GM23338 (cell line): ENCODE results near the gene PCLO. TPM values are rescaled to one million over a fixed set of nuclear protein-coding genes. Genes with fewer than 3 reads are reported as not detected.

ENCODE experiments used
- ATAC-seq: fragments of 200-7000 bp; cut with Tn5 transposase; 3 replicates; pipeline ENCODE4 v1.9.1; 2020
- DNase-seq: peaks from one replicate; pipeline ENCODE4 v3.0.0-alpha.2; 2015; ENCODE audit warnings: low spot score
- H2AFZ ChIP-seq: fragments of 200-600 bp; sonication (generic); 2 replicates; pipeline ENCODE4 v1.8.0; 2016; ENCODE audit warnings: antibody characterized with exemption, mild to moderate bottlenecking, moderate library complexity
- H3F3A ChIP-seq: fragments of 200-600 bp; sonication (generic); replicated peaks from 2 replicates; pipeline ENCODE4 v1.8.0; 2017; ENCODE audit warnings: antibody characterized with exemption, mixed run types, low read depth
- H3K27ac ChIP-seq: fragments of 200-600 bp; sonication (generic); 2 replicates; pipeline ENCODE4 v1.6.1; 2016; ENCODE audit warnings: low read depth
- H3K27me3 ChIP-seq: fragments of 200-600 bp; sonication (generic); 2 replicates; pipeline ENCODE4 v1.8.0; 2016; ENCODE audit warnings: mild to moderate bottlenecking, mixed run types, moderate library complexity; ENCODE audit not compliant: insufficient read depth
- H3K36me3 ChIP-seq: fragments of 200-600 bp; sonication (generic); 2 replicates; pipeline ENCODE4 v1.8.0; 2016; ENCODE audit warnings: mild to moderate bottlenecking; ENCODE audit not compliant: insufficient read depth
- H3K4me1 ChIP-seq: fragments of 200-600 bp; sonication (generic); 2 replicates; pipeline ENCODE4 v1.8.0; 2016; ENCODE audit warnings: mild to moderate bottlenecking, moderate library complexity; ENCODE audit not compliant: insufficient read depth
- H3K4me2 ChIP-seq: fragments of 200-600 bp; sonication (generic); 2 replicates; pipeline ENCODE4 v1.7.1; 2017; ENCODE audit warnings: mixed run types
- H3K4me3 ChIP-seq: fragments of 200-600 bp; sonication (generic); 2 replicates; pipeline ENCODE4 v1.6.1; 2016; ENCODE audit warnings: mixed run types
- H3K79me2 ChIP-seq: fragments of 200-600 bp; sonication (generic); replicated peaks from 2 replicates; pipeline ENCODE4 v1.8.0; 2017; ENCODE audit warnings: mild to moderate bottlenecking; ENCODE audit not compliant: insufficient read depth
- H3K9me2 ChIP-seq: fragments of 200-600 bp; sonication (generic); 2 replicates; pipeline ENCODE4 v1.8.0; 2017; ENCODE audit not compliant: insufficient read depth
- H4K20me1 ChIP-seq: fragments of 200-600 bp; sonication (generic); replicated peaks from 2 replicates; pipeline ENCODE4 v1.8.0; 2017; ENCODE audit warnings: mild to moderate bottlenecking; ENCODE audit not compliant: insufficient read depth
- H3K27ac Mint-ChIP-seq: 2 replicates; pipeline ENCODE4 v1.8.0; 2020; ENCODE audit warnings: inconsistent platforms, mild to moderate bottlenecking, moderate library complexity, mixed read lengths
- H3K27me3 Mint-ChIP-seq: 3 replicates; pipeline ENCODE4 v1.8.0; 2022; ENCODE audit warnings: low read depth, mild to moderate bottlenecking, moderate library complexity, mixed read lengths, inconsistent platforms; ENCODE audit not compliant: insufficient read depth, poor library complexity
- H3K36me3 Mint-ChIP-seq: 3 replicates; pipeline ENCODE4 v1.8.0; 2021; ENCODE audit warnings: low read depth, mild to moderate bottlenecking, inconsistent platforms, moderate library complexity, mixed read lengths
- H3K4me1 Mint-ChIP-seq: 3 replicates; pipeline ENCODE4 v1.8.0; 2020; ENCODE audit warnings: mild to moderate bottlenecking, inconsistent platforms, mixed read lengths
- H3K4me3 Mint-ChIP-seq: 3 replicates; pipeline ENCODE4 v1.8.0; 2021; ENCODE audit warnings: moderate library complexity, mild to moderate bottlenecking, inconsistent platforms, mixed read lengths
- H3K9me3 Mint-ChIP-seq: 3 replicates; pipeline ENCODE4 v1.8.0; 2020; ENCODE audit warnings: moderate library complexity, mild to moderate bottlenecking, inconsistent platforms, mixed read lengths
- JUNB ChIP-seq: IDR thresholded peaks from one replicate; pipeline ENCODE4 v1.6.1; 2016; ENCODE audit warnings: antibody characterized with exemption; ENCODE audit not compliant: unreplicated experiment
- POLR2AphosphoS5 ChIP-seq: IDR thresholded peaks from 2 replicates; pipeline ENCODE4 v1.6.1; 2016; ENCODE audit warnings: antibody characterized with exemption, low read depth
- ZNF114 ChIP-seq: fragments of 250-450 bp; sonication (Bioruptor Pico); IDR thresholded peaks from 2 replicates; pipeline ENCODE4 v1.5.0; 2020; ENCODE audit warnings: mild to moderate bottlenecking, moderate library complexity
- ZNF462 ChIP-seq: fragments of 250-450 bp; sonication (Bioruptor Pico); IDR thresholded peaks from 2 replicates; pipeline ENCODE4 v1.5.0; 2020; ENCODE audit warnings: mild to moderate bottlenecking, moderate library complexity
- polyA plus RNA-seq: library from polyadenylated mRNA; unstranded; fragments of >200 nt; fragmentation: Nextera tagmentation; extraction: Ambion mirVana; gene quantifications from 2 replicates; pipeline ENCODE4 v1.2.1, GENCODE V29; 2016
- total RNA-seq: library from RNA; depleted of rRNA; stranded (reverse); fragments of >200 nt; shearing (Covaris generic); gene quantifications from 2 replicates; pipeline ENCODE4 v1.2.3, GENCODE V29; 2014
- TF ChIP-seq, protein P1 (sequence below): IDR thresholded peaks from one replicate; pipeline ENCODE4 v1.6.1; 2018; ENCODE audit warnings: antibody characterized with exemption; ENCODE audit not compliant: unreplicated experiment
- TF ChIP-seq, protein P2 (sequence below): IDR thresholded peaks from 2 replicates; pipeline ENCODE4 v1.6.1; 2016; ENCODE audit warnings: antibody characterized with exemption

The PCLO gene
- total and polyA plus RNA-seq, 2 experiments from 2014 or later, result 7.4 to 9.1 TPM

GRCh38 chr7:83159731-83160130 lies 3.0 kb downstream of the PCLO start (continued):
- TF ChIP-seq ZNF462 (CRISPR knock-in tag), result no peak
- TF ChIP-seq, protein P1, sequence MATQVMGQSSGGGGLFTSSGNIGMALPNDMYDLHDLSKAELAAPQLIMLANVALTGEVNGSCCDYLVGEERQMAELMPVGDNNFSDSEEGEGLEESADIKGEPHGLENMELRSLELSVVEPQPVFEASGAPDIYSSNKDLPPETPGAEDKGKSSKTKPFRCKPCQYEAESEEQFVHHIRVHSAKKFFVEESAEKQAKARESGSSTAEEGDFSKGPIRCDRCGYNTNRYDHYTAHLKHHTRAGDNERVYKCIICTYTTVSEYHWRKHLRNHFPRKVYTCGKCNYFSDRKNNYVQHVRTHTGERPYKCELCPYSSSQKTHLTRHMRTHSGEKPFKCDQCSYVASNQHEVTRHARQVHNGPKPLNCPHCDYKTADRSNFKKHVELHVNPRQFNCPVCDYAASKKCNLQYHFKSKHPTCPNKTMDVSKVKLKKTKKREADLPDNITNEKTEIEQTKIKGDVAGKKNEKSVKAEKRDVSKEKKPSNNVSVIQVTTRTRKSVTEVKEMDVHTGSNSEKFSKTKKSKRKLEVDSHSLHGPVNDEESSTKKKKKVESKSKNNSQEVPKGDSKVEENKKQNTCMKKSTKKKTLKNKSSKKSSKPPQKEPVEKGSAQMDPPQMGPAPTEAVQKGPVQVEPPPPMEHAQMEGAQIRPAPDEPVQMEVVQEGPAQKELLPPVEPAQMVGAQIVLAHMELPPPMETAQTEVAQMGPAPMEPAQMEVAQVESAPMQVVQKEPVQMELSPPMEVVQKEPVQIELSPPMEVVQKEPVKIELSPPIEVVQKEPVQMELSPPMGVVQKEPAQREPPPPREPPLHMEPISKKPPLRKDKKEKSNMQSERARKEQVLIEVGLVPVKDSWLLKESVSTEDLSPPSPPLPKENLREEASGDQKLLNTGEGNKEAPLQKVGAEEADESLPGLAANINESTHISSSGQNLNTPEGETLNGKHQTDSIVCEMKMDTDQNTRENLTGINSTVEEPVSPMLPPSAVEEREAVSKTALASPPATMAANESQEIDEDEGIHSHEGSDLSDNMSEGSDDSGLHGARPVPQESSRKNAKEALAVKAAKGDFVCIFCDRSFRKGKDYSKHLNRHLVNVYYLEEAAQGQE, result no peak
- no peak for TF ChIP-seq ZNF114 (CRISPR knock-in tag)

DNA sequence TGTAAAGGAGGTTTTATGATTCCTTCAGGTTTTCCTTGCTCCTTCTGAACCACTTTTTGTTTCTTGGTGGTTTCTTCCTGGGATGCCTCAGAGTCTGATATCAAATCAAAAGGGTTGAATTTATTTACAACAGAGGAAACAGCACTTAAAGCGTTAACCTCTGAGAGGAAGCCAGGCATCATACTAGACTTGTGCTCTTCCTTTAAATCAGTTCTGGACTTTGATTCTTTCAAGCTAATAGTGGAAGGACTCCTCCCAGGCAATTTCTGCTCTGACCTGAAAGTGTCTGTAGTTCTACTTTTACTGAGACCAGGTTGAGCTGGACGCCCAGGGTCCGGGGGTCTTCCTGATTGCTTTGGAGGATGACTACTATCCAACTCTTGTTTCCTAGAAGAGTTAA lies 6.7 kb downstream of the PCLO start:
- Mint-ChIP-seq H3K27ac (0 out of 2 replicates have a peak overlapping the region, but pooled peaks have one; percentile 5), H3K36me3 (peaks cover 16% of the 10 kb centered on the region; the same call in 2 of the 3 replicates), H3K4me1 (peaks cover 8% of the 10 kb centered on the region), H3K9me3 (no peaks in the 10 kb centered on the region), H3K27me3 (peaks cover 4% of the 10 kb centered on the region), H3K4me3 (no peak overlapping the region)
- no peaks in the 10 kb centered on the region for H3F3A ChIP-seq
- peaks cover 4% of the 10 kb centered on the region; the same call in 1 of the 2 replicates for H3K9me2 ChIP-seq
- TF ChIP-seq, protein P2, sequence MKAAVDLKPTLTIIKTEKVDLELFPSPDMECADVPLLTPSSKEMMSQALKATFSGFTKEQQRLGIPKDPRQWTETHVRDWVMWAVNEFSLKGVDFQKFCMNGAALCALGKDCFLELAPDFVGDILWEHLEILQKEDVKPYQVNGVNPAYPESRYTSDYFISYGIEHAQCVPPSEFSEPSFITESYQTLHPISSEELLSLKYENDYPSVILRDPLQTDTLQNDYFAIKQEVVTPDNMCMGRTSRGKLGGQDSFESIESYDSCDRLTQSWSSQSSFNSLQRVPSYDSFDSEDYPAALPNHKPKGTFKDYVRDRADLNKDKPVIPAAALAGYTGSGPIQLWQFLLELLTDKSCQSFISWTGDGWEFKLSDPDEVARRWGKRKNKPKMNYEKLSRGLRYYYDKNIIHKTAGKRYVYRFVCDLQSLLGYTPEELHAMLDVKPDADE, result no peak
- no peak for TF ChIP-seq JUNB
- no peak for TF ChIP-seq POLR2AphosphoS5
- ATAC-seq (no peak), DNase-seq (no peak)
- H3K4me2 ChIP-seq, result no peak overlapping the region
- H3K27me3 ChIP-seq, result no peaks in the 10 kb centered on the region
- H2AFZ ChIP-seq, result no peak overlapping the region
- no peaks in the 10 kb centered on the region for H3K36me3 ChIP-seq
- H3K27ac ChIP-seq, result no peak overlapping the region
- no peak overlapping the region for H3K4me3 ChIP-seq
- H3K79me2 ChIP-seq, result no peaks in the 10 kb centered on the region
- H4K20me1 ChIP-seq, result no peaks in the 10 kb centered on the region
- no peaks in the 10 kb centered on the region for H3K4me1 ChIP-seq
